ENCODE results near the gene ADGRF3. TPM values are rescaled to one million over a fixed set of nuclear protein-coding genes. Genes with fewer than 3 reads are reported as not detected.

The ADGRF3 gene
- total and polyA plus RNA-seq, 9 of the 15 experiments (the other 6 are each of a cell fraction or from before 2014, with no cell fraction given): 0.04 to 0.54 (median 0.16) TPM; not detected in 2

DNA sequence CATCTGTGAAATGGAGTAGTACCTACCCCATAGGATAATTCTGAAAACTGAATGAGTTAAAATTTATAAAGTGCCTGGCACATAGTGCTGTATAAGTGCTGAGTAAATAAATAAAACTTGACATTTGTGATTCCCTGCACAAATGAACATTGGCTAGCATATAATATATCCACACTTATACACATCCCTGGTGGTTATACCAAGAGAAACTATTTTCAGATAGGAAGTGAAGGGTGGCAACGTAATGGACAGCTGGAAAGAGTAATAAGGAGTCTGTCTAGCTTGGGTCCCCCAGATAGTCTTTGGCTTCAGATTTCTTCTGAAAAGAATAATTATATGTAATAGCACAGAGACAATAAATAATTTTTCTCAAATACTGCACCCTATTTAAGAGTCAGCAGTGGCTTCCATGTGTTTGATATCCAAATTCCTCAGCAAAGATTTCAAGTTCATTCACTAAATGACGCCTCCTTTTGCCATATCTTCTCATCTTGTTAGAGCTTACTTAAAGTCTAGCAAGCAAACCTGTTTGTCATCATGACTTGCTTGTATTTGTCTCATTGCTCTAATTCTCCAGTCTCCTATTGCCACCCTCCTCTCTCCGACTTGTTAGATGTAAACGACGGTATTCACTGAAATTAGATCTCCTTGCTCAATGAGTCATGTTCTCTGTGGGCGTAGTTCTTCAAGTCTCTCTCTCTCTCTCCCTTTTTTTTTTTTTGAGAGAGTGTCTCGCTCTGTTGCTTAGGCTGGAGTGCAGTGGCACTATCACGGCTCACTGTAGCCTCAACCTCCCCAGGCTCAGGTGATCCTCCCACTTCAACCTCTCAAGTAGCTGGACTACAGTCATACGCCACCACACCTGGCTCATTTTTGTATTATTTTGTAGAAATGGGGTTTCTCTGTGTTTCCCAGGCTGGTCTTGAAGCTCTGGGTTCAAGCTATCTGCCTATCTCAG, 8.7 kb upstream of the ADGRF3 start (continued):
- TF ChIP-seq MIER1 (IDR thresholded peaks at IDR 0.05; ENCODE audit: low read depth) (0 out of 2 replicates have a peak, but pooled peaks have one; percentile 39), ATF7 (IDR thresholded peaks at IDR 0.05) (peak; percentile 88), ZBTB26 (CRISPR knock-in tag; IDR thresholded peaks at IDR 0.05) (no peak), FOXM1 (IDR thresholded peaks at IDR 0.05; ENCODE audit: low read depth) (peak; percentile 12; the same call in 1 of the 2 replicates), FOXM1 (CRISPR knock-in tag; IDR thresholded peaks at IDR 0.05; ENCODE audit: low read depth) (no peak), POLR2G (IDR thresholded peaks at IDR 0.05; ENCODE audit: low read depth, low read length) (no peak), POLR3G (IDR thresholded peaks at IDR 0.05; ENCODE audit: extremely low read depth, insufficient read length, insufficient replicate concordance) (no peak), ZNF24 (IDR thresholded peaks at IDR 0.05) (no peak), TSC22D4 (tag; IDR thresholded peaks at IDR 0.05) (no peak), YBX1 (IDR thresholded peaks at IDR 0.05) (no peak), XRCC3 (IDR thresholded peaks at IDR 0.05) (no peak), CBX8 (IDR thresholded peaks at IDR 0.05; ENCODE audit: borderline replicate concordance, extremely low read depth, low read depth, low read length, poor library complexity, severe bottlenecking) (no peak), GATAD2B (IDR thresholded peaks at IDR 0.05; ENCODE audit: borderline replicate concordance) (peak; percentile 35), SMAD2 (IDR thresholded peaks at IDR 0.05; ENCODE audit: low read depth, low read length) (no peak), PTRF (tag; IDR thresholded peaks at IDR 0.05) (no peak), BDP1 (IDR thresholded peaks at IDR 0.05; ENCODE audit: insufficient read depth, insufficient read length) (no peak), NFIC (IDR thresholded peaks at IDR 0.05) (no peak; the same call in 1 of the 2 replicates), ARNT (IDR thresholded peaks at IDR 0.05) (peak; percentile 47 to 97; a peak in 2 of 4 replicates), POLR2AphosphoS2 (IDR thresholded peaks at IDR 0.05; ENCODE audit: low read length) (no peak), ZNF253 (CRISPR knock-in tag; conservative IDR thresholded peaks at IDR 0.05) (no peak), ZNF449 (CRISPR knock-in tag; IDR thresholded peaks at IDR 0.05) (no peak)
- TF ChIP-seq, protein P1, sequence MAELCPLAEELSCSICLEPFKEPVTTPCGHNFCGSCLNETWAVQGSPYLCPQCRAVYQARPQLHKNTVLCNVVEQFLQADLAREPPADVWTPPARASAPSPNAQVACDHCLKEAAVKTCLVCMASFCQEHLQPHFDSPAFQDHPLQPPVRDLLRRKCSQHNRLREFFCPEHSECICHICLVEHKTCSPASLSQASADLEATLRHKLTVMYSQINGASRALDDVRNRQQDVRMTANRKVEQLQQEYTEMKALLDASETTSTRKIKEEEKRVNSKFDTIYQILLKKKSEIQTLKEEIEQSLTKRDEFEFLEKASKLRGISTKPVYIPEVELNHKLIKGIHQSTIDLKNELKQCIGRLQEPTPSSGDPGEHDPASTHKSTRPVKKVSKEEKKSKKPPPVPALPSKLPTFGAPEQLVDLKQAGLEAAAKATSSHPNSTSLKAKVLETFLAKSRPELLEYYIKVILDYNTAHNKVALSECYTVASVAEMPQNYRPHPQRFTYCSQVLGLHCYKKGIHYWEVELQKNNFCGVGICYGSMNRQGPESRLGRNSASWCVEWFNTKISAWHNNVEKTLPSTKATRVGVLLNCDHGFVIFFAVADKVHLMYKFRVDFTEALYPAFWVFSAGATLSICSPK (IDR thresholded peaks at IDR 0.05; ENCODE audit: borderline replicate concordance): no peak
- TF ChIP-seq, protein P2, sequence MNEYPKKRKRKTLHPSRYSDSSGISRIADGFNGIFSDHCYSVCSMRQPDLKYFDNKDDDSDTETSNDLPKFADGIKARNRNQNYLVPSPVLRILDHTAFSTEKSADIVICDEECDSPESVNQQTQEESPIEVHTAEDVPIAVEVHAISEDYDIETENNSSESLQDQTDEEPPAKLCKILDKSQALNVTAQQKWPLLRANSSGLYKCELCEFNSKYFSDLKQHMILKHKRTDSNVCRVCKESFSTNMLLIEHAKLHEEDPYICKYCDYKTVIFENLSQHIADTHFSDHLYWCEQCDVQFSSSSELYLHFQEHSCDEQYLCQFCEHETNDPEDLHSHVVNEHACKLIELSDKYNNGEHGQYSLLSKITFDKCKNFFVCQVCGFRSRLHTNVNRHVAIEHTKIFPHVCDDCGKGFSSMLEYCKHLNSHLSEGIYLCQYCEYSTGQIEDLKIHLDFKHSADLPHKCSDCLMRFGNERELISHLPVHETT (CRISPR knock-in tag; conservative IDR thresholded peaks at IDR 0.05 in 1 of 2, IDR thresholded peaks at IDR 0.05 in 1 of 2): no peak
